Stimulated activated CD4-positive, alpha-beta T cell treated with anti-CD3 and anti-CD28 coated beads, Interleukin-12 subunit alpha, Interleukin-12 subunit beta, amount 100 ng/mL, for 4 hours (primary cell): Measurements from ENCODE around the gene BANP.
"Not testable (repeated sequence)": the region's sequence is repeated elsewhere in the genome, so short reads cannot be mapped to it uniquely, and the experiment has no call there.

Source experiments
- DNase-seq: peaks from one replicate; pipeline ENCODE4 v3.0.0-alpha.2; 2020

The BANP gene

DNA sequence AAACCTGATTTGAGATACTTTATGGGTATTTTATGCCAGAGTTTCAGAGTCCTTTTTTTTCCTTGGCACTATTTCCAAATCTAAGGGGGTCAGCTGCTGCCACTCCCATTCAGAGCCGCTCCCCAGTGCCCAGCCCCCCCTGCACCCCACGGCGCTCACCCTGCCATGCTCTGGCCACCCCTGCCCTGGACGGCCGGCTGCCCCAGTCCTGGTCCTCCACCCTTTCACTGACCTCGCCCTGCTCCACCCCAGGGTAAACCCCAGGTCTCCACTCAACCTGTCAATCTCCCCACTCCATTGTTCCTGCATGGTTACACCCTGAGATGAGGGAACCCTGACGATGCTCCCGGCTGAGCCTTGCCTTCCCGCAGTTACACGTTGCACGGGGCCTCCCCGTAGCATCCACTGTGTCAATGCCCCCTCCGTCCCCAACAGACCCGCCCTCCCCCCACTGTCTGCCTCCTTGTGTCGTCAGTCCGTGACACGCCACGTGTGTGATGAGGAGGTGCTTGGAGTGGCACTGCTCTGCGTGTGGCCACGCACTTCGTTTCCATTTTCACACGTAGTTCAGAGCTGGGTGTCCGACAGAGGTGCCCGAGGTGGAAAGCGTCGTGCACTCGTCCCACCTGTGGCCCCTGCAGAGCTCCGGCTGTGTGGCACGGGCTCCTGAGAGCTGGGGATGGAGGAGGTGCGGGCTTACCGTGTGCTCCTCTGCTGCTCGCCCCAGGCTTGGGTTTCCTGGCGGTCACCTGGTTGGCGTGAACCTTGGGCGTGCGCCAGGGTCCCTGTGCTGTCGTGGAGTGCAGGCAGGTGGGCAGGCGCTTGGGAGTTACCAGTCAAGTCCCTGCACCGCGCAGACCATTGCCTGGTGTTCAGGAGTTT is 116.5 kb downstream of the BANP start:
- no peak for DNase-seq

DNA sequence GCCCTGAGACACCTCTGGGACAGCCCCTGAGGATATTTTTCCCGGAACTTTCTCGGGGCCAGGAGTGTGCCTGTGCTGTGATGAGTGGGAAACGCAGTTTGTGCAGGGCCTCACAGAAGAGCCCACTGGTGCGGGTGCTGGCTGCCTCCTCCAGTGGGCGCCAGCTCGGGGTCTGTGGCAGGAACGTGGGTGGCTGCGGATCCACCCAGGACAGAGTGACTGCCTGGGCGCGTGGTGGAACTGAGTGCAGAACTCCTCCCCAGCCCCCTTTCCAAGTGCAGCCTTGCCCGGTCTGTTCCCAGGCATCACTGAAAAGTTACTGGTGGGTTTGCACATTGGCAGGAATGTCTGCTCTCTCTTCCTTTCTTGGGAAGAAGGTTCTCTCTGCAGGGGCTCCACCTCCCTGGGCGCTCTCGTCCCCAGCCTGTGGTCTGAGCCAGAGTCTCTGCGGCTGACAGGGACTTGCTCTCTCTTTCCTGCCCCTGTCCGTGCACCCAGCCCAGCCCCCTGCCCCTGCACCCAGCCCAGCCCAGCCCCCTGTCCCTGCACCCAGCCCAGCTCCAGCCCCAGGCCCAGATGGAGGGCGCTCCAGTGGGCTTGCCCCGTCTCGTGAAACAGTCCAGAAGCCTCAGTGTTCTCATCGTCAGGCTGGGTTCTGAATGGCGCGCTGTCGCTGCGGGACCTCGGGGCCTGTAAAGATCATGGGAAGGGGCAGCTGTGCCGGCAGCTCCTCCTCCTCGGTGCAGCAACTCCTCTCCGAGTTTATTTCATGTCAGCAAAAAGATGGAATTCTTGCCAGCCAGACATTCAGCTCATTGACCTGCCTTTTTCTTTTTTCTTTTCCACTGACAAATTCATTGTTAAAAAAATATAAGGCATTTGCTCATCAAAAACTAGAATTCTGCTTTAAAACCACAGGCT is 117.5 kb downstream of the BANP start:
- DNase-seq, result no peak

DNA sequence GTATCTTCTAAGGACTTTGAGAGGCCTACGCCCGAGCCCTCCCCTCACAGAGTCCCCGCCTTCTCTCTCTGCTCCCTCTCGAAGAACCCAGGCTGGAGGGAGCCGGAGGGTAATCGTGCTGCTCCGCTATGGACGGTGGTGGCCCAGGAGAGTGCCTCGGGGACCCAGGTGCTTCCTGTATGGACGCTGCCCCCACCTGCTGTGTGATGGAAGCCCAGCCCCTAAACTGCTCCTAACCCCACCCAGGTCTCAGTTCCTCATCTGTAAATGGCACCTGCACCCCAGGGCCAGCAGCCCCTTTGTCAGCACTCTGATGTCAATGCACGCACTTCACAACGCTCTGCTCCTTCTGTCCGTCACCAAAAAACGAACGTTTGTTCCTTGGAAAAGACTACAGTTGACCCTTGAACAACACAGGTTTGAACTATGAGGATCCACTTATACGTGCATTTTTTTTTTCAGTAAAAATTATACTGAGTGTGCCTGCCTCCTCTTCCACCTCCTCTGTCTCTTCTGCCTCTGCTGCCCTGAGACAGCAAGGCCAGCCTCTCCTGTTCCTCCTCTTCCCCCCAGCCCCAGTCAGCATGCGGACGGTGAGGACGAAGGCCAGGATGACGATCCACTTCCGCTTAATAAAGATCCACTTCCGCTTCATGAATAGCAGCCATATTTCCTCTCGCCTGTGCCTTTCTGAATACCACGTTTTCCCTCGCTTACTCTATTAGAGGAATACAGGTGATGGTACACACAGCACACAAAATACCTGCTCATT is 118.3 kb downstream of the BANP start:
- no peak for DNase-seq

DNA sequence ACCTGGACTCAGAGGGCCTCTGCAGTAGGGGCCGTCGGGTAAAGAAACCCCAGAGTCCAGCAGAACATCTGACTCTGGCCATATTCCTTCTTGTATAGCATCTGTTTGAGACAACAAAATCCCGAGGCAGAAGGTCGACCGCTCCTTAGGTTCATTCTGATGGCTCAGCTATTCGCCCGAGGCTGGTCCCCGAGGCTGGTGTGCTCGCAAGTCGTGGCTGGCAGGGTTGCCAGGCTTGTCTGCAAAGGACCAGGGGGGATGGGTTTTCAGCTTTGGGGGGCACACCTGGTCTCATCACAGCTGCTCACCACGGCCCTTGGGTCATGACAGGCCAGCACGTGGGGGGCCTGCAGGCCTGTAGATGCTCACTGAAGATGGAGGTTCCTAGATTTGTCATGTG is 119.1 kb downstream of the BANP start:
- no peak for DNase-seq

DNA sequence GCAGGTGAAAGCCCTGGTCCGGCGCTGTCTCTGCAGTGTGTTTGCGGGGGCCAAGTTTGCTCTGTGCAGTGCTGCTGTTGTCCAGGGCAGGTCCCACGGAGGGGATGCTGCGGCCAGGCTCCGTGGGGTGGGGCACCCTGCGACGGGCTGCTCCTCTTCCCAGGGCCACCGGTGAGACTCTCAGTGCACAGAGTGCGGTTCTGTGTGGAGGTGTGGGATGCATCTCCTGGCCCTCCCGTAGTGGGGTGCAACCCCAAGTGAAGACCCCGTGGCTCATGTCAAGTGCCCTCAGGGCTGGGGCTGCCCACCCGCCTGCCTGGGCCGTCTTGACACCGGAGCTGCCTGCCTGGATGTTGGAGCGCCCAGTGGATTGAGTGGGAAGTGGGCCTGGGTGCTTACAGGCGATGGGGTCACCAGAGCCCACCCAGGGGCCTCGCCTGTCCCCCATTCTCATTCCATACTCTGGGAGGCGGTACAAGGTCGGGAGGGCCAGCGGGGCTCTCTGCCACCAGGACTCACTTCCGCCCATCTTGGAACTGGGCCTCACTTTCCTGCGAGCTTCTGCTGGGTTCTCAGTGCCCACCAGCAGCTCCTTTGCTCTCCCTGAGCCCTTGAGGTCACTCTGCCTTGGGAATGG is 119.9 kb downstream of the BANP start:
- no peak for DNase-seq

DNA sequence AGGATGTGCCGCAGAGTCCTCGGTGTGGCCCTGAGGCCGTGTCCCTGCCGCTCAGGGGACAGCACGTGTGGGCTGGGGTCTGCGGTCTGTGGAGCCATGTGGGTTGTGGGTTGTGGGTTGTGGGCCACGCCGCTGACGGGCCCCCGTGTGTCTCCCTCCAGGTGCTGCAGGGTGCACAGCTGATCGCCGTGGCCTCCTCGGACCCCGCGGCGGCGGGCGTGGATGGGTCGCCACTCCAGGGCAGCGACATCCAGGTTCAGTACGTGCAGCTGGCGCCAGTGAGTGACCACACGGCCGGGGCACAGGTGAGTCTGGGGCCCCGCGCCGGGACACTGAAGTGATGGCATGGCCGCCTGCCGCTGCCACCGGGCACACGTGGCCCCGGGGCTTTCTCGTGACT is 120.7 kb downstream of the BANP start:
- no peak for DNase-seq

DNA sequence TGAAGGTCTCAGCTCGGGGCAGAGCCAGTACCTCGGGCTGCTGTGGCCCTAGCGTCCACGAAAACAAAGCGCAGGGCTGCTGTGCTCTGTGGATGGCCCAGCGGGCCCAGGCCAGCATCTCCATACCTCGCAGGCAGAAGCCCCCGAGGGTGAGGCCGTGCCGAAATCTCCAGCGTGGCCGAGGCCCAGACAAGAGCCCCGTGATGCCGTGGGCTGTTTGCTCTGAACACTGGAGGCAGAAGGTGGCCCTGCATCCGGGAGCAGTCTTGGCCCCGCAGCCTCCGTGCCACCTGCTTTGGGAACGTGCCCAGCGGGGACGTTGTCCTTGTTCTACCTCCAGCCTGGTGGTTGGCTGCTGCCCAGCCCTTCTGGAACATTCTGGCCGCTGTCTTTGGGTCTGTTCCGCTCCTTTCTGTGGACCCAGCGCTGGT is 121.4 kb downstream of the BANP start:
- DNase-seq, result no peak

DNA sequence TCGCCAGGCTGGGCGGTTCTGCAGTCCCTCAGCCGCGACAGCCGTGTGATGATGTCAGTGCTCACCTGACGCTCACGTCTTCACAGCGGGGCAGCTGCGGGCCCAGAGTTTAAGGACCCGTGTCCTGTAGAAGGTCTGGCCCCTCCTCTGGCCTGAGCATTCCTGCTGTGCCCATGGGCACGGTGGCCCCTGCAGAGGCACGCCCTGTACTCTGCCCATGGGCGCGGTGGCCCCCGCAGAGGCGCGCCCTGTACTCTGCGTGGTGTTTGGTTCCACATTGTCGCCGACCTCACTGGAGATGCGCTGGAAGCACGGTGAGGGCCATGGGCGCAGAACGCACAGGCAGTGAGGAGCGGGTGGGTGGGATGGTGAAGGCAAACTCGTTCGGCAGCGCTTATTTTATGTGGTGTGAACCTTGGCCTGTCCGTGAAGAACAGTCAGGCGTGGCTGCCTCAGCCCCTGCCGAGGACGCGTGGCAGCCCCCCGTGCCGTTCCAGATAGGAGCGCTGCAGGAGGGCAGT is 122.0 kb downstream of the BANP start:
- no peak for DNase-seq

DNA sequence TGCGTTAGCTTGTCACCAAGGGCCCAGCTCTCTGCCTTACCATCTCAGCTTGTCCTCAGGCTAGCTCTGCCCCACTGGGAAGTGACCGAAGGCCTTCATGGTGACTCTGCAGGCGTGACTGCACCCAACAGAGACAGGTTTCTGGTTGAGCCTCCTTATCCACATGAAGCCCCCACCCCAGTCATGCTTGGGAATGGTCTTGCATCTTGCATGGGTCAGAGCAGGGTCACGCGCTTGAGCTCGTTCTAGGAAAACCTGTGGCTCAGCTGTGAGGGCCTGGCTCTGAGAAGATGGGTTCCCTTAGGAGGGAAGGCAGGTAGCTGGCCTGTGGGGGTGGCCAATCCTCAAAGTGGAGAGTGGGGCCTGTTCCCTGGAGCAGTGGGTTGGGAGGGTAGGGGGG is 122.8 kb downstream of the BANP start:
- no peak for DNase-seq

DNA sequence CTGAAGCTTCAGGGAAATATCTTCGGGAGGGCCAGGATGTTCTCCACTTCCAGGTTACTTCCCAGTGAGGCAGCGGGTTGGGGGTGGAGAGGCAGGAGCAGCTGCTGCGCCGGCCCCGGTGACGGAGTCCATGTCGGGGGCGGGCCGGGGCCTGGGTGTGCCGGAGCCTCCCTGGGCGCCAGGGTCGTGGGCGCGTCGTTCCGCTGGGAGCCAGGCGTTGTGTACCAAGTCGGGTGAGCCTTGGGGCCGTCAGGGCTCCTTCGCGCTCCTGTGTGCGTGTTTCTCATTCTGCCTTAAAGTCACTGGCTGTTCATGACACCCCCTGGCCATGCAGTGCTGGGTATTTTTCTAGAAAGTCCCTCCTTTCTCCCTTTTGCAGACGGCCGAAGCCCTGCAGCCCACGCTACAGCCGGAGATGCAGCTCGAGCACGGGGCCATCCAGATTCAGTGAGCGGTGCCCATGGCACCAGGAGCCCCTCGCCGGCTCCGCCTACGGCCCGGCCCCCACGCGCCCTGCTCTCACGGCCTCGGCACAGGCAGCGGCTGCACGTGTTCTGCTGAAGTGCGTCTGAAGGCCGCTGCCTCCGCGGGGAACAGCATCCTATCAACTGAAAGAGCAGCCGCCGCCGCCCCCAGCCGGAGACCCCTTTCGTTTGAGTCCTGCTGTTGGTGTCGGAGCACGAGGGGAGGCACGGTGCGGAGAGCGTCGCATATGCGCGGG is 125.1 kb downstream of the BANP start:
- no peak for DNase-seq

DNA sequence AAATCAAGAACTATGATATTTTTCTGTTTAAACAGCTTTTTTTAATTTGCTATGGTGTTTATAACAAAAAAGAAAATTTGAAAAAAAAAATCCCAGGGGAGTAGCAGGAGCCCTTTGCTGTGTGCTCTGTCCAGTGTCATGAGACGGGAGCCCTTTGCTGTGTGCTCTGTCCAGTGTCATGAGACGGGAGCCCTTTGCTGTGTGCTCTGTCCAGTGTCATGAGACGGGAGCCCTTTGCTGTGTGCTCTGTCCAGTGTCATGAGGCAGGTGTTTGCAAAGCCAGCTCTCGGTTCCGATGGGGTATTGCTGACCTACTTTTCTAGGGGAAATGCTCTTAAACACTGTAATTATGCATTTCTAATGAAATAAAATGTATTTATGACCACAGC is 125.7 kb downstream of the BANP start:
- DNase-seq, result not testable (repeated sequence)

DNA sequence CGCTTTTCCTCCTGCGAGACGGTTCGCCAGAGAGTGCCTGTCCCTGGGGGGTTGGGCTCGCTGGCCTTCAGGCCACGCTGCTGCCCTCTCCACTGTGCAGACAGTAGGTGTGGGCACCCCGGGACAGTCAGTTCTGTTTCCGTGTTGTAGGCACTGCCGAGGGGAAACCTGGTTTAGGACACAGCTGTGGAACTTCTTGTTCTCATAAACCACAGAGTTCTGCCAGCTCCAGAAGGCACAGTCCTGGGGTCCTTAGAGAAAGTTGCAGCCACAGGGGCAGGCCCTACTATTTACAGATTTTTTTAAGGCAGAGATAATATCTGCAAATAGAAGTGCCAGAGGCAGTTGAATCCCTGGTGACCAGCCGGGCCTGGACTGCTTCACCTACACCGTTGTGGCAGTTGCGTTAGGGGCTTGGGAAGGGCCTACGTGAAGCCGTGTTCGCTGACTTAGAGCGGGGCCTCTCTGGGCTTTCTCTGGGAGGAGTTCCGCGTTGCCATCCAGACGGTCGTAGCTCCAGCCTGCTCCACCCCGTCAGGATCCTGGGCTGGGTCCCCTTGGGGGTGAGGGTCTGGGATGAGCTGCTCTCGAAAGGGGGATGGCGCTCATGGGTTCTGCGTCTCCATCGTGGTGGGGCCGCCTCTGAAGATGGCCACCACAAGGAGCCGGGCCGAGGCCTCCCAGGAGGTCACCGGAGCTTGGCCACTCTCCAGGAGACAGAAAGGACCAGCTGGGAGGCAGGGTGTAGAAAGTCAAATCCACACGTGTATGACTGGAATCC is 126.3 kb downstream of the BANP start:
- DNase-seq, result no peak

DNA sequence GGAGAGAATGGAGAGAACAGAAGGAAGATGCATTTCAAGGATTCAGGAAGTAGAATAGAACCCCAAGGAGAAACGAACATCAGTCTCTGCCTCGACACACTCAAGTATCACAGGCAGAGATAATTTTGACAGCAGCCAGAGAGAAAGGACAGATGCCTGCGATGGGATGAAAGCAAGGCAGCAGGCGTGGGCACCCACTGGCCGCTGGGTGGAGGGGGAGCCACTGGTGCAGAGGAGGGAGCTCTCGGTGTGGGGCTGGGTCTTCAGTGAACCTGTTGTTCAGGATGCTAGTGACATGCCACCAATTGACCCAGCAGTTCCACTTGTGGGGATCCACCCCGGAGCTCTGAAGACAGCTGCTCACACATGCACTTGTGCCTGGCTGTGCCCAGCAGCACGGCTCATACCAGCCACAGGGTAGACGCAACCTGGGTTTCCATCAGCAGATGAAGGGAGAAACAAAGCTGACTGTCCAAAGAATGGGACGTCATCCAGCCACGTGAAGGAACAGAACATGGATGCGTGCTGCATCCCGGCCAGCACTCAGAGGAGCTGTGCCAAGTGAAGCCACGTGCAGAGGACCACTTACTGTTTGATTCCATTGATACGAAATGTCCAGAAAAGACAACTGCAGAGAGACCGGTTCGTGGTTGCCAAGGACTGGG is 127.0 kb downstream of the BANP start:
- DNase-seq, result no peak

DNA sequence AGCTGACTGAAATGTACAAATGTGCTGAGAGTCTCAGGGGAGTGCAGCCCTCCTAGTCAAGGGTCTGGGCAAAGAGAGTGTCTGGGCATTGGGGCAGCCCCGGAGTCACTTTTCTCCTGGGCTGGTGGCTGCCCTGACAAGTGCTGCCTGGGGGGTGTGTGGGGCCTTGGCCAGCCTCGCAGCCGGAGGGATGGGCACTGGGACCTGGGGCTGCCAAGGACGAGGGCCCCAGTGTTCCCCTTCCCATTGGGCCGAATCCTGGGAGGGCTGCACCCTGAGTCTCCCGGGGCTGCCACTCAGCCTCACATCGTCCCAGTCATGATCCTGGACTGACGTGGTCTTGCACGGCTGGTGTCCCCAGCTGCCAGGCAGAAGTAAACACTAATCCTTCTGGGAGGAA is 132.3 kb downstream of the BANP start:
- DNase-seq, result no peak

DNA sequence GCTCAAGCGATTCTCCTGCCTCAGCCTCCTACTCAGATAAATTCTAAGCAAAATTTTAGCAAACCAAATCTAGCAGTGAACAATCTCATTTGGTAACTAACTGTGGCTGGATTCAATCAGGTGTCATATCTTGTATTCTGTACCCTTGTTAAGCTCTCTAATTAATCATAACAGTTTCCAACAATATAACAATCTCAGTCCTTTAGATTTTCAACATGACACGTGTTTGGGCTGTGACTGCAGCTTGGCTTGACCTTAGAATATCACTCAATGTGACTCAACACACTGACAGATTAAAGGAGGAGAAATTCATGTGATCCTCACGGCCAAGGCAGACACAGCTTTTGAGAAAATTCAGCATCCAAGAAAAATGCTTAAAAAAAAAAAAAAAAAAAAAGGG is 133.6 kb downstream of the BANP start:
- DNase-seq, result no peak

DNA sequence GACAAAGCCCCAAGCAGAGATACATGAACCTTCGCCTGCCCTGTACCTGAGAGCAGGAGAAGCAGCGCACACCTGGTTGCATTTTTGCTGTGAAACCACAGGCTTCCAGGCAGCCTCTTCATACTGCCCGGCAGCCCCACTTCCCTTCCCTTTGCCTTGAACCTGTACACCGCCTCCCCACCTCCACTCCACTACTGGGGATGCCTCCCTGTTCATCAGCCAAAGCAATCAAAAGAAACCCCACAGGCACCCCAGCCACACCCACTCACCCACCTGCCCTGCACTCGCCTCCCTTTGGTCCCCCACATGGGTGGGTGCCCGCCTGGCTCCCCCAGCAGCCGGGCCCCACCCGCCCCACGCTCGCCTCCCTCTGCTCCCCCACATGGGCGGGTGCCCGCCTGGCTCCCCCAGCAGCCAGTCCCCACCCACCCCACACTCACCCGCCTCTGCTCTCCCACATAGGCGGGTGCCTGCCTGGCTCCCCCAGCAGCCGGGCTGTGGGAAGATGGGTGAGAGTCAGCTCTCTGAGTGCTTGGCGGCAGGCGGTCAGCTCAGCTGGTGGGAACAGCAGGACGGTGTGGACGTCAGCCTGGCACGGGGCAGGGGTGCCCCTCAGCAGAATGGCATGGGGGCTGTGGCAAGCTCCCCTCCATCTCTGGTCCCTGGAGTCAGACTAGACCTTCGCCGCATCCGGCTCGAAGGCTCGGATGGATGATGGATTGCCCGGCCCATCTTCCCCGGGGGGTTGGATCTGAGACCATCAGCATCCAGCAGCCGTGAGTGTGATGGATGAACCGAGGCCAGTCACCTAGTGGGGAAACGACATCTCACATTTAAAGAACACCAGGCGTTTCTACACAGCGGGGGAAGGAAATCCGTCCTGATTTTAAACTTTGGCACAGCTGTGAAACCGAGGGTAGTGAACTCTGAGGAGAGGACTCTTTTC is 135.6 kb downstream of the BANP start:
- no peak for DNase-seq

DNA sequence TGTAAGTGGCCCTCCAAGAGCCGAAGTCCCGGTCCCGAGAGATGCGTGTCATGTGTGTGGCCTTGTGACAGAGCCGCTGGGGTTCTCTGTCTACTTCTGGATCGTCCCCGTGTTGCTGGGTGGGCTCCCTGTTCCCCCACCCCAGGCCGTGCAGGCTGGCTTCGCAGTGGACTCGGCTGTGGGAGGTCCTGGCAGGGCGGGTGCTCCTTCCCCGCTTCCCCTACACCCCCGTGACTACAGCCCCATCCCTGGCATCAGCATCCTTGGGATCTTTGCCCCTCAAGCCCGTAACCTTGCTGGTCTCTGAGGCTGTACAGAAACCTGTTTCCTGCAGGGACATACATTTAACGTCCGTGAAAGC is 136.3 kb downstream of the BANP start:
- no peak for DNase-seq

DNA sequence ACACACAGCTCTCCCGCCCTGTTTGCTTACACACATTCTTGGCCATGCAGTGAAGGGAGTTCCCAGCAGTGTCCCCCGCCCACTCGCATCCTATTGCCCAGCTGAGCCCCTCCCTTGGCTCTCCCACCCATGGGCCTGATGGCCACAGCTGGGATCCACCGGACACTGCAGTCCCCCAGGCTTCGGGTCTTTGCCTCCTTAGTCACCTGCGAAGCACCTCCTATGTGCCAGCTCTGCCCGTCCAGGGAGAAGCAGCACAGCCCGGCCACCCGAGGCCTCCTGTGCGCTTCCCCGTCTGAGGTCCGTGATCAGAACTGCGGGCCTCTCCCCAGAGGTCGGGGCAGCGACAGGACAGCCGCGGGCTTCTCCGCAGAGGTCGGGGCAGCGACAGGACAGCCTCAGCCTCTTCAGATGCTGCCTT is 136.9 kb downstream of the BANP start:
- no peak for DNase-seq

DNA sequence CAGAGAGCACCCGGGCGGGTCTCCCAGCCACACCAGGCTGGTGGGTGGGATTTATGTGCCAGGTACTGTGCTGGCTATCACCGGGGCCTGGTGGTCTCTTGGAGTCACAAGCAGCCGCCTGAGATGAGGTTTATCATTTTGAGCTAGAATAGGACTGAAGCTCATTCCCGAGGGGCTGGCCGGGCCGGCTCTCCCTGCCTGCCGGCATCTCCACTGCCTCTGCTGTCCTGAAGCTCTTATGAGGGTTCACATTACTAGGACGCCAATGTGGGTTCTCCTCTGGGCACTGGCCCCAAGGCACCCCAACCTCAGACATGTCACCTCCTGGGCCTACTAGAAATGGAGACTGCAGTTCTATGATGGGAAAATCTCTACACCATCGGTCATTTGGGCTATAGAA is 137.4 kb downstream of the BANP start:
- not testable (repeated sequence) for DNase-seq
